ENCODE results near the gene BICC1.

DNA sequence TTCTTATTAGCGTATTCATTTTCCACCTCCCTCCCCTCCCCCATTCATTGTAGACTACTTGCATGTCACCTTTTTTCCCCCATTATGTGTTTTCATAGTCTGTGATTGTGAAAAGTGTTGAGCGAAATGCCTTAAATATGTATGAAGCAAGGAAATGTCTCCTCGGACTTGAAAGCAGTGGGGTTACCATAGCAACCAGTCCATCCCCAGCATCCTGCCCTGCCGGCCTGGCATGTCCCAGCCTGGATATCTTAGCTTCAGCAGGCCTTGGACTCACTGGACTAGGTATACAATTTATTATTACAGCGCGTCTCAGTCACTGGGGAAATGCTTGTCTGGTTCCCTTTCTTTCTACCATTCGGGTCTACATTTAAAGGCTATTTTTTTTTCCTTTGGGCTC, 283.6 kb downstream of the BICC1 start:
- TF ChIP-seq POLR2A (IDR thresholded peaks at IDR 0.05) = no peak
- TF ChIP-seq, protein P1, sequence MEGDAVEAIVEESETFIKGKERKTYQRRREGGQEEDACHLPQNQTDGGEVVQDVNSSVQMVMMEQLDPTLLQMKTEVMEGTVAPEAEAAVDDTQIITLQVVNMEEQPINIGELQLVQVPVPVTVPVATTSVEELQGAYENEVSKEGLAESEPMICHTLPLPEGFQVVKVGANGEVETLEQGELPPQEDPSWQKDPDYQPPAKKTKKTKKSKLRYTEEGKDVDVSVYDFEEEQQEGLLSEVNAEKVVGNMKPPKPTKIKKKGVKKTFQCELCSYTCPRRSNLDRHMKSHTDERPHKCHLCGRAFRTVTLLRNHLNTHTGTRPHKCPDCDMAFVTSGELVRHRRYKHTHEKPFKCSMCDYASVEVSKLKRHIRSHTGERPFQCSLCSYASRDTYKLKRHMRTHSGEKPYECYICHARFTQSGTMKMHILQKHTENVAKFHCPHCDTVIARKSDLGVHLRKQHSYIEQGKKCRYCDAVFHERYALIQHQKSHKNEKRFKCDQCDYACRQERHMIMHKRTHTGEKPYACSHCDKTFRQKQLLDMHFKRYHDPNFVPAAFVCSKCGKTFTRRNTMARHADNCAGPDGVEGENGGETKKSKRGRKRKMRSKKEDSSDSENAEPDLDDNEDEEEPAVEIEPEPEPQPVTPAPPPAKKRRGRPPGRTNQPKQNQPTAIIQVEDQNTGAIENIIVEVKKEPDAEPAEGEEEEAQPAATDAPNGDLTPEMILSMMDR (IDR thresholded peaks at IDR 0.05) = no peak
